ENCODE results near the gene AGPS. TPM values are rescaled to one million over a fixed set of nuclear protein-coding genes. Genes with fewer than 3 reads are reported as not detected.

The AGPS gene
- total RNA-seq, 3 donors from 2014 or later: 28.2 to 30.6 (median 28.5) TPM

- intact Hi-C loops (cut with DNase I; ENCODE audit: low total_unique reads): no loop called here
- Histone ChIP-seq H3K9me3 (peaks cover 5 to 7% of the 10 kb centered on the region in 2 donors), H3K27ac (no peak overlapping the region), H3K27me3 (no peaks in the 10 kb centered on the region), H3K36me3 (peaks cover 3% of the 10 kb centered on the region), H3K4me1 (no peaks in the 10 kb centered on the region), H3K4me3 (no peak overlapping the region)
- no peak for DNase-seq (ENCODE audit: low spot score in 2 of 2)
- TF ChIP-seq POLR2AphosphoS5 (IDR thresholded peaks at IDR 0.05) (no peak), POLR2A (IDR thresholded peaks at IDR 0.05) (no peak), CTCF (IDR thresholded peaks at IDR 0.05) (no peak)
These were observed 74.0 kb downstream of the AGPS start for GRCh38 chr2:177466337-177467195.

- no peak overlapping the region for H3K4me3 ChIP-seq
- intact Hi-C loops (cut with DNase I; ENCODE audit: low total_unique reads): no loop called here
- no peaks in the 10 kb centered on the region for H3K27me3 ChIP-seq
- peaks cover 3% of the 10 kb centered on the region for H3K36me3 ChIP-seq
- DNase-seq (ENCODE audit: low spot score in 2 of 2): no peak
- no peaks in the 10 kb centered on the region for H3K4me1 ChIP-seq
- H3K27ac ChIP-seq: no peak overlapping the region
- peaks cover 7 to 15% of the 10 kb centered on the region in 2 donors for H3K9me3 ChIP-seq
- TF ChIP-seq POLR2AphosphoS5 (IDR thresholded peaks at IDR 0.05) (no peak), POLR2A (IDR thresholded peaks at IDR 0.05) (no peak), CTCF (IDR thresholded peaks at IDR 0.05) (no peak)
These were observed 75.1 kb downstream of the AGPS start for GRCh38 chr2:177467646-177468045.

GRCh38 chr2:177471990-177472389 lies 79.4 kb downstream of the AGPS start:
- H3K4me1 ChIP-seq: no peaks in the 10 kb centered on the region
- no peak for TF ChIP-seq POLR2A (IDR thresholded peaks at IDR 0.05)
- TF ChIP-seq POLR2AphosphoS5 (IDR thresholded peaks at IDR 0.05): no peak
- TF ChIP-seq CTCF (IDR thresholded peaks at IDR 0.05): no peak
- intact Hi-C loops (cut with DNase I; ENCODE audit: low total_unique reads): no loop called here
- no peak for DNase-seq (ENCODE audit: low spot score in 2 of 2)
- H3K36me3 ChIP-seq: peaks cover 3% of the 10 kb centered on the region
- H3K27ac ChIP-seq: no peak overlapping the region
- peaks cover 0 to 15% of the 10 kb centered on the region in 2 donors for H3K9me3 ChIP-seq
- no peaks in the 10 kb centered on the region for H3K27me3 ChIP-seq
- no peak overlapping the region for H3K4me3 ChIP-seq

- Histone ChIP-seq H3K27me3 (no peaks in the 10 kb centered on the region), H3K4me3 (no peak overlapping the region), H3K9me3 (peaks cover 0 to 15% of the 10 kb centered on the region in 2 donors), H3K27ac (no peak overlapping the region), H3K4me1 (no peaks in the 10 kb centered on the region), H3K36me3 (no peaks in the 10 kb centered on the region)
- no peak for DNase-seq (ENCODE audit: low spot score in 2 of 2)
- intact Hi-C loops (cut with DNase I; ENCODE audit: low total_unique reads): no loop called here
- TF ChIP-seq POLR2AphosphoS5 (IDR thresholded peaks at IDR 0.05) (no peak), CTCF (IDR thresholded peaks at IDR 0.05) (no peak), POLR2A (IDR thresholded peaks at IDR 0.05) (no peak)
These were observed 81.7 kb downstream of the AGPS start for GRCh38 chr2:177474301-177474700.

GRCh38 chr2:177474998-177475397 lies 82.4 kb downstream of the AGPS start:
- no peak for TF ChIP-seq POLR2AphosphoS5 (IDR thresholded peaks at IDR 0.05)
- no peak for TF ChIP-seq CTCF (IDR thresholded peaks at IDR 0.05)
- TF ChIP-seq POLR2A (IDR thresholded peaks at IDR 0.05): no peak
- no peaks in the 10 kb centered on the region for H3K36me3 ChIP-seq
- intact Hi-C loops (cut with DNase I; ENCODE audit: low total_unique reads): no loop called here

More at GRCh38 chr2:177474998-177475397, 82.4 kb downstream of the AGPS start:
- no peak for DNase-seq (ENCODE audit: low spot score in 2 of 2)
- Histone ChIP-seq H3K27me3 (no peaks in the 10 kb centered on the region), H3K4me1 (no peaks in the 10 kb centered on the region), H3K9me3 (peaks cover 0 to 15% of the 10 kb centered on the region in 2 donors), H3K4me3 (no peak overlapping the region), H3K27ac (no peak overlapping the region)
